UCSD-AML1 (cell line): Measurements from ENCODE around the gene EML4.

Source experiments
- DNase-seq: peaks from one replicate; lab custom pipeline; 2025; ENCODE audit not compliant: unreplicated experiment; lab: John Stamatoyannopoulos, UW

EML4 gene

GRCh38 chr2:42137125-42137841 lies 31.9 kb upstream of the EML4 start:
- DNase-seq, result no peak

- DNase-seq, result no peak
These were observed 30.8 kb upstream of the EML4 start for GRCh38 chr2:42138163-42139015.

GRCh38 chr2:42139101-42139500 lies 30.1 kb upstream of the EML4 start:
- DNase-seq, result no peak

GRCh38 chr2:42140496-42140895 lies 28.7 kb upstream of the EML4 start:
- DNase-seq, result no peak

GRCh38 chr2:42141687-42142546 lies 27.2 kb upstream of the EML4 start:
- DNase-seq, result peak; percentile 65

GRCh38 chr2:42142547-42143184 lies 26.5 kb upstream of the EML4 start:
- no peak for DNase-seq

GRCh38 chr2:42147641-42148274 lies 21.4 kb upstream of the EML4 start:
- no peak for DNase-seq

- DNase-seq, result no peak
These were observed 19.0 kb upstream of the EML4 start for GRCh38 chr2:42150159-42150558.

- DNase-seq, result no peak
These were observed 15.1 kb upstream of the EML4 start for GRCh38 chr2:42153944-42154581.

GRCh38 chr2:42156721-42157120 lies 12.4 kb upstream of the EML4 start:
- DNase-seq, result no peak

- DNase-seq, result no peak
These were observed 7.7 kb upstream of the EML4 start for GRCh38 chr2:42161444-42161843.

GRCh38 chr2:42163444-42164045 lies 5.6 kb upstream of the EML4 start:
- no peak for DNase-seq

GRCh38 chr2:42164046-42164445 lies 5.1 kb upstream of the EML4 start:
- no peak for DNase-seq

GRCh38 chr2:42164971-42165370 lies 4.2 kb upstream of the EML4 start:
- no peak for DNase-seq

- no peak for DNase-seq
These were observed 1.7 kb upstream of the EML4 start for GRCh38 chr2:42167458-42167857.

- no peak for DNase-seq
These were observed 574 bp upstream of the EML4 start for GRCh38 chr2:42168459-42169099.

GRCh38 chr2:42169874-42170521 lies 845 bp downstream of the EML4 start:
- no peak for DNase-seq

- DNase-seq, result no peak
These were observed 1.7 kb downstream of the EML4 start for GRCh38 chr2:42170619-42171395.
